HEK293 (cell line): Measurements from ENCODE around the gene KCNMB4.

ENCODE experiments used
- GLIS2 ChIP-seq: fragments of 450-650 bp; formaldehyde crosslinking; IDR thresholded peaks from 2 replicates; pipeline ENCODE4 v1.5.1; 2016; ENCODE audit warnings: missing biosample characterization, missing genetic modification characterization
- PRDM1 ChIP-seq: fragments of 450-650 bp; formaldehyde crosslinking; IDR thresholded peaks from 2 replicates; pipeline ENCODE4; 2016; ENCODE audit warnings: missing biosample characterization, missing genetic modification characterization
- SP2 ChIP-seq: fragments of 450-650 bp; formaldehyde crosslinking; IDR thresholded peaks from 2 replicates; pipeline ENCODE4 v1.5.1; 2016; ENCODE audit warnings: missing biosample characterization, missing genetic modification characterization
- TCF7L2 ChIP-seq: IDR thresholded peaks from 2 replicates; pipeline ENCODE4 v1.6.1; 2011; ENCODE audit warnings: low read depth, mild to moderate bottlenecking, inconsistent platforms, low read length, moderate library complexity, borderline replicate concordance
- ZNF426 ChIP-seq: fragments of 450-650 bp; formaldehyde crosslinking; IDR thresholded peaks from 2 replicates; pipeline ENCODE4 v1.5.1; 2017; ENCODE audit warnings: missing biosample characterization, missing genetic modification characterization, mild to moderate bottlenecking, inconsistent platforms, moderate library complexity
- ZNF571 ChIP-seq: fragments of 450-650 bp; formaldehyde crosslinking; IDR thresholded peaks from 2 replicates; pipeline ENCODE4 v1.5.0; 2017; ENCODE audit warnings: missing biosample characterization, missing genetic modification characterization
- TF ChIP-seq, protein P1 (sequence below): fragments of 450-650 bp; formaldehyde crosslinking; IDR thresholded peaks from 2 replicates; pipeline ENCODE4 v1.5.1; 2016; ENCODE audit warnings: missing biosample characterization, missing genetic modification characterization

DNA sequence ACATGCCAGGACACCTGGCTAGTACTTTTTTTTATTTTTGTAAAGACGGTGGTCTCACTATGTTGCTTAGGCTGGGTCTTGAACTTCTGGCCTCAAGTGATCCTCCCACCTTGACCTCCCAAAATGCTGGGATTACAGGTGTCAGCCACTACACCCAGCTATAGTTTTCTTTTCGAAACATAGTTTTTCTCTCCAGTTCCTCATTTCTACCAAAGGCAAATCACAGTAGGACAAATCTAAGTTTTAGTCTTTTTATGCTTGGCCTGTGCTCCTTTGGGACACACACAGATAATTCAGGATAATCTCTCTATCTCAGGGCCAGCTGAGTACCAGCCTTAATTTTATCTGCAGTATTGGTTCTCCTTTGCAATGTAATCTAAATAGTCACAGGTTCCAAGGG is 100.7 kb downstream of the KCNMB4 start:
- TF ChIP-seq ZNF426 (tag by site-specific recombination): no peak
- TF ChIP-seq, protein P1, sequence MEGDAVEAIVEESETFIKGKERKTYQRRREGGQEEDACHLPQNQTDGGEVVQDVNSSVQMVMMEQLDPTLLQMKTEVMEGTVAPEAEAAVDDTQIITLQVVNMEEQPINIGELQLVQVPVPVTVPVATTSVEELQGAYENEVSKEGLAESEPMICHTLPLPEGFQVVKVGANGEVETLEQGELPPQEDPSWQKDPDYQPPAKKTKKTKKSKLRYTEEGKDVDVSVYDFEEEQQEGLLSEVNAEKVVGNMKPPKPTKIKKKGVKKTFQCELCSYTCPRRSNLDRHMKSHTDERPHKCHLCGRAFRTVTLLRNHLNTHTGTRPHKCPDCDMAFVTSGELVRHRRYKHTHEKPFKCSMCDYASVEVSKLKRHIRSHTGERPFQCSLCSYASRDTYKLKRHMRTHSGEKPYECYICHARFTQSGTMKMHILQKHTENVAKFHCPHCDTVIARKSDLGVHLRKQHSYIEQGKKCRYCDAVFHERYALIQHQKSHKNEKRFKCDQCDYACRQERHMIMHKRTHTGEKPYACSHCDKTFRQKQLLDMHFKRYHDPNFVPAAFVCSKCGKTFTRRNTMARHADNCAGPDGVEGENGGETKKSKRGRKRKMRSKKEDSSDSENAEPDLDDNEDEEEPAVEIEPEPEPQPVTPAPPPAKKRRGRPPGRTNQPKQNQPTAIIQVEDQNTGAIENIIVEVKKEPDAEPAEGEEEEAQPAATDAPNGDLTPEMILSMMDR (tag by site-specific recombination): no peak
- no peak for TF ChIP-seq ZNF571 (tag by site-specific recombination)
- TF ChIP-seq SP2: no peak
- no peak for TF ChIP-seq PRDM1 (tag by site-specific recombination)
- TF ChIP-seq TCF7L2: no peak
- TF ChIP-seq GLIS2 (tag by site-specific recombination): no peak
